PFSK-1 (cell line): ENCODE data around the gene ADCY7.

ENCODE experiments used
- FOXP2 ChIP-seq: optimal IDR thresholded peaks from 2 replicates; pipeline ENCODE3; 2011; ENCODE audit warnings: borderline replicate concordance, control low read depth, inconsistent platforms; ENCODE audit not compliant: insufficient read depth; ENCODE audit errors: extremely low read length, extremely low read depth
- POLR2AphosphoS5 ChIP-seq: IDR thresholded peaks from 2 replicates; pipeline ENCODE4 v1.6.1; 2012; ENCODE audit warnings: low read depth, mild to moderate bottlenecking, control low read depth, low read length, moderate library complexity
- SIN3A ChIP-seq: IDR thresholded peaks from 2 replicates; pipeline ENCODE4 v1.6.1; 2012; ENCODE audit warnings: mild to moderate bottlenecking, low read length, moderate library complexity, borderline replicate concordance; ENCODE audit not compliant: insufficient read depth
- TAF1 ChIP-seq: IDR thresholded peaks from 2 replicates; pipeline ENCODE4 v1.6.1; 2012; ENCODE audit warnings: low read length, control low read depth, borderline replicate concordance; ENCODE audit not compliant: insufficient read depth
- TF ChIP-seq, protein P1 (sequence below), 2 experiments: IDR thresholded peaks; 2 replicates each; pipeline versions ENCODE4 v1.6.1 to v1.8.0; 2011 to 2012; ENCODE audit warnings: low read depth in 2 of 2, low read length in 2 of 2, control low read depth in 1 of 2, inconsistent platforms in 1 of 2, mild to moderate bottlenecking in 1 of 2, moderate library complexity in 1 of 2; ENCODE audit not compliant: insufficient read depth in 1 of 2

Gene ADCY7

GRCh38 chr16:50324345-50324744 lies 58.0 kb downstream of the ADCY7 start:
- TF ChIP-seq, protein P1, sequence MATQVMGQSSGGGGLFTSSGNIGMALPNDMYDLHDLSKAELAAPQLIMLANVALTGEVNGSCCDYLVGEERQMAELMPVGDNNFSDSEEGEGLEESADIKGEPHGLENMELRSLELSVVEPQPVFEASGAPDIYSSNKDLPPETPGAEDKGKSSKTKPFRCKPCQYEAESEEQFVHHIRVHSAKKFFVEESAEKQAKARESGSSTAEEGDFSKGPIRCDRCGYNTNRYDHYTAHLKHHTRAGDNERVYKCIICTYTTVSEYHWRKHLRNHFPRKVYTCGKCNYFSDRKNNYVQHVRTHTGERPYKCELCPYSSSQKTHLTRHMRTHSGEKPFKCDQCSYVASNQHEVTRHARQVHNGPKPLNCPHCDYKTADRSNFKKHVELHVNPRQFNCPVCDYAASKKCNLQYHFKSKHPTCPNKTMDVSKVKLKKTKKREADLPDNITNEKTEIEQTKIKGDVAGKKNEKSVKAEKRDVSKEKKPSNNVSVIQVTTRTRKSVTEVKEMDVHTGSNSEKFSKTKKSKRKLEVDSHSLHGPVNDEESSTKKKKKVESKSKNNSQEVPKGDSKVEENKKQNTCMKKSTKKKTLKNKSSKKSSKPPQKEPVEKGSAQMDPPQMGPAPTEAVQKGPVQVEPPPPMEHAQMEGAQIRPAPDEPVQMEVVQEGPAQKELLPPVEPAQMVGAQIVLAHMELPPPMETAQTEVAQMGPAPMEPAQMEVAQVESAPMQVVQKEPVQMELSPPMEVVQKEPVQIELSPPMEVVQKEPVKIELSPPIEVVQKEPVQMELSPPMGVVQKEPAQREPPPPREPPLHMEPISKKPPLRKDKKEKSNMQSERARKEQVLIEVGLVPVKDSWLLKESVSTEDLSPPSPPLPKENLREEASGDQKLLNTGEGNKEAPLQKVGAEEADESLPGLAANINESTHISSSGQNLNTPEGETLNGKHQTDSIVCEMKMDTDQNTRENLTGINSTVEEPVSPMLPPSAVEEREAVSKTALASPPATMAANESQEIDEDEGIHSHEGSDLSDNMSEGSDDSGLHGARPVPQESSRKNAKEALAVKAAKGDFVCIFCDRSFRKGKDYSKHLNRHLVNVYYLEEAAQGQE (IDR thresholded peaks at IDR 0.05; ENCODE audit: insufficient read depth in 1 of 2, low read depth in 2 of 2, low read length in 2 of 2), result no peak
- TF ChIP-seq TAF1 (no peak), POLR2AphosphoS5 (no peak), FOXP2 (no peak), SIN3A (no peak)

GRCh38 chr16:50326264-50326663 lies 59.9 kb downstream of the ADCY7 start:
- TF ChIP-seq SIN3A, result no peak
- TF ChIP-seq FOXP2, result no peak
- no peak for TF ChIP-seq POLR2AphosphoS5
- no peak for TF ChIP-seq TAF1
- TF ChIP-seq, protein P1 (IDR thresholded peaks at IDR 0.05; ENCODE audit: insufficient read depth in 1 of 2, low read depth in 2 of 2, low read length in 2 of 2), result no peak

GRCh38 chr16:50326835-50327465 lies 60.6 kb downstream of the ADCY7 start:
- TF ChIP-seq SIN3A (no peak), TAF1 (no peak)

GRCh38 chr16:50329446-50330189 lies 63.3 kb downstream of the ADCY7 start:
- TF ChIP-seq POLR2AphosphoS5, result no peak
- TF ChIP-seq, protein P1 (IDR thresholded peaks at IDR 0.05; ENCODE audit: insufficient read depth in 1 of 2, low read depth in 2 of 2, low read length in 2 of 2), result no peak

DNA sequence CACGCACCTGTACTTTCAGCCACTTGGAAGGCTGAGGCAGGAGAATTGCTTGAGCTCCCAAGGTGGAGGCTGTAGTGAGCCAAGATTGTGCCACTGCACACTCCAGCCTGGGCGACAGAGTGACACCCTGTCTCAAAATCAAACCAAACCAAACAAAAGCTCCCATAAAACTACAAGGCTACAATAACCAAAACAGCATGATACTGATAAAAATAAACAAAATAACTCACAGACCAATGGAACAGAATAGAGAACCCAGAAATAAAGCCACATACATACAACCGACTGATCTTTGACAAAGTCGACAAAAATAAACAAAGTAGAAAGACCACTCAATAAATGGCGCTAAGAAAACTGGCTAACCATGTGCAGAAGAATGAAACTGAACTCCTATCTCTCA lies 65.2 kb downstream of the ADCY7 start:
- TF ChIP-seq FOXP2 (no peak), TAF1 (no peak), POLR2AphosphoS5 (no peak), SIN3A (no peak)
- TF ChIP-seq, protein P1 (IDR thresholded peaks at IDR 0.05; ENCODE audit: insufficient read depth in 1 of 2, low read depth in 2 of 2, low read length in 2 of 2), result no peak
